ENCODE results near the gene SH3RF3. TPM values are rescaled to one million over a fixed set of nuclear protein-coding genes. Genes with fewer than 3 reads are reported as not detected.

SH3RF3 gene
- total and polyA plus RNA-seq, 2 of the 13 experiments (the other 11 are each of a cell fraction or from before 2014, with no cell fraction given): 0.04 TPM; not detected in 1

DNA sequence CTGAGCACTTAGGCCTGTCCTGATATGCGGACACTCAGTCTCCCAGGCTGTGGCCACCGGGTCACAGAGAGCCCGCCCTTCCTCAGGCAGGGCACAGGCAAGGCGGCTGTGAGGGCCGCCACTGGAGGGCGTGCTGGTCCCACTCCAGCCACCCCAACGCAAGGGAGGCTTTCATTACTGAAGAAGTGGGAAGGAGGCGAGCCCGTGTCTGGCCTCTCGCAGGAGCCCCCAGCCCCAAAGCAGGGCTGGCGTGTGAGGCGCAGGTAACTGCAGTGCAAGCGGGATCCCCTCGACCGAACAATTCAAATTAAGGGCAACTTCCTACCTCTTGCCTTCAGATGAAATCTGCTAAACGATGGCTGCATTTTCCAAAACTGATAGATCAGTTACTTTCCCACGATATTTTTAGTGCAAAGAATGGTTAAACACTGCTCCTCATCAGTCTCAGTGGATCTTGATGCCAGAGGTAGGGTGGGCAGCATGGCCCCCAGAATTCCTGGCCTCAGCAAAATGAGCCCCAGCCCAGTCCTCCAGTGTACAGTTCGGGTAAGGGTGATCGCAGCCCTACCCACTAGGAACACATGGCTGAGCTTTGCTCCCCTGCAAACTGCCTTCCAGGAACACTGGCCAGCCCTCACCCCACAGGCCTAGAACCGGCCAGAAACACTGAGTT lies 387.6 kb downstream of the SH3RF3 start (continued):
- TF ChIP-seq, protein P1, sequence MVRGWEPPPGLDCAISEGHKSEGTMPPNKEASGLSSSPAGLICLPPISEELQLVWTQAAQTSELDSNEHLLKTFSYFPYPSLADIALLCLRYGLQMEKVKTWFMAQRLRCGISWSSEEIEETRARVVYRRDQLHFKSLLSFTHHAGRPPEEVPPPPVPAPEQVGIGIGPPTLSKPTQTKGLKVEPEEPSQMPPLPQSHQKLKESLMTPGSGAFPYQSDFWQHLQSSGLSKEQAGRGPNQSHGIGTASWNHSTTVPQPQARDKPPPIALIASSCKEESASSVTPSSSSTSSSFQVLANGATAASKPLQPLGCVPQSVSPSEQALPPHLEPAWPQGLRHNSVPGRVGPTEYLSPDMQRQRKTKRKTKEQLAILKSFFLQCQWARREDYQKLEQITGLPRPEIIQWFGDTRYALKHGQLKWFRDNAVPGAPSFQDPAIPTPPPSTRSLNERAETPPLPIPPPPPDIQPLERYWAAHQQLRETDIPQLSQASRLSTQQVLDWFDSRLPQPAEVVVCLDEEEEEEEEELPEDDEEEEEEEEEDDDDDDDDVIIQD (CRISPR knock-in tag; IDR thresholded peaks at IDR 0.05; ENCODE audit: low read depth): peak; percentile 61; the same call in 1 of the 2 replicates
- TF ChIP-seq, protein P2, sequence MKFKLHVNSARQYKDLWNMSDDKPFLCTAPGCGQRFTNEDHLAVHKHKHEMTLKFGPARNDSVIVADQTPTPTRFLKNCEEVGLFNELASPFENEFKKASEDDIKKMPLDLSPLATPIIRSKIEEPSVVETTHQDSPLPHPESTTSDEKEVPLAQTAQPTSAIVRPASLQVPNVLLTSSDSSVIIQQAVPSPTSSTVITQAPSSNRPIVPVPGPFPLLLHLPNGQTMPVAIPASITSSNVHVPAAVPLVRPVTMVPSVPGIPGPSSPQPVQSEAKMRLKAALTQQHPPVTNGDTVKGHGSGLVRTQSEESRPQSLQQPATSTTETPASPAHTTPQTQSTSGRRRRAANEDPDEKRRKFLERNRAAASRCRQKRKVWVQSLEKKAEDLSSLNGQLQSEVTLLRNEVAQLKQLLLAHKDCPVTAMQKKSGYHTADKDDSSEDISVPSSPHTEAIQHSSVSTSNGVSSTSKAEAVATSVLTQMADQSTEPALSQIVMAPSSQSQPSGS (CRISPR knock-in tag; IDR thresholded peaks at IDR 0.05): 0 out of 2 replicates have a peak, but pooled peaks have one; percentile 51
- TF ChIP-seq, protein P3, sequence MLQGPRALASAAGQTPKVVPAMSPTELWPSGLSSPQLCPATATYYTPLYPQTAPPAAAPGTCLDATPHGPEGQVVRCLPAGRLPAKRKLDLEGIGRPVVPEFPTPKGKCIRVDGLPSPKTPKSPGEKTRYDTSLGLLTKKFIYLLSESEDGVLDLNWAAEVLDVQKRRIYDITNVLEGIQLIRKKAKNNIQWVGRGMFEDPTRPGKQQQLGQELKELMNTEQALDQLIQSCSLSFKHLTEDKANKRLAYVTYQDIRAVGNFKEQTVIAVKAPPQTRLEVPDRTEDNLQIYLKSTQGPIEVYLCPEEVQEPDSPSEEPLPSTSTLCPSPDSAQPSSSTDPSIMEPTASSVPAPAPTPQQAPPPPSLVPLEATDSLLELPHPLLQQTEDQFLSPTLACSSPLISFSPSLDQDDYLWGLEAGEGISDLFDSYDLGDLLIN (CRISPR knock-in tag; IDR thresholded peaks at IDR 0.05; ENCODE audit: borderline replicate concordance): no peak
- TF ChIP-seq ZBTB7B (CRISPR knock-in tag; IDR thresholded peaks at IDR 0.05) (peak; percentile 66; the same call in 1 of the 2 replicates), AHR (CRISPR knock-in tag; IDR thresholded peaks at IDR 0.05) (peak; percentile 55; the same call in 1 of the 2 replicates), HES4 (CRISPR knock-in tag; IDR thresholded peaks at IDR 0.05; ENCODE audit: borderline replicate concordance) (0 out of 2 replicates have a peak, but pooled peaks have one; percentile 35), TMF1 (CRISPR knock-in tag; IDR thresholded peaks at IDR 0.05; ENCODE audit: low read depth) (no peak), BCL6 (CRISPR knock-in tag; IDR thresholded peaks at IDR 0.05) (peak; percentile 86), NCOR1 (IDR thresholded peaks at IDR 0.05; ENCODE audit: borderline replicate concordance, low read length) (0 out of 2 replicates have a peak, but pooled peaks have one; percentile 27), ZFAT (CRISPR knock-in tag; conservative IDR thresholded peaks at IDR 0.05) (no peak), ZBTB38 (CRISPR knock-in tag; IDR thresholded peaks at IDR 0.05) (peak; percentile 27; the same call in 1 of the 2 replicates), TARDBP (CRISPR knock-in tag; IDR thresholded peaks at IDR 0.05) (0 out of 2 replicates have a peak, but pooled peaks have one; percentile 27), ZNF350 (CRISPR knock-in tag; IDR thresholded peaks at IDR 0.05; ENCODE audit: borderline replicate concordance, low read depth) (peak; percentile 68; the same call in 1 of the 2 replicates), KAT8 (CRISPR knock-in tag; IDR thresholded peaks at IDR 0.05) (no peak), REL (CRISPR knock-in tag; conservative IDR thresholded peaks at IDR 0.05) (no peak), HNF4G (IDR thresholded peaks at IDR 0.05; ENCODE audit: borderline replicate concordance, low read depth, low read length) (no peak; the same call in 1 of the 2 replicates), HNF4G (CRISPR knock-in tag; IDR thresholded peaks at IDR 0.05; ENCODE audit: borderline replicate concordance, low read depth) (no peak)
- TF ChIP-seq, protein P4, sequence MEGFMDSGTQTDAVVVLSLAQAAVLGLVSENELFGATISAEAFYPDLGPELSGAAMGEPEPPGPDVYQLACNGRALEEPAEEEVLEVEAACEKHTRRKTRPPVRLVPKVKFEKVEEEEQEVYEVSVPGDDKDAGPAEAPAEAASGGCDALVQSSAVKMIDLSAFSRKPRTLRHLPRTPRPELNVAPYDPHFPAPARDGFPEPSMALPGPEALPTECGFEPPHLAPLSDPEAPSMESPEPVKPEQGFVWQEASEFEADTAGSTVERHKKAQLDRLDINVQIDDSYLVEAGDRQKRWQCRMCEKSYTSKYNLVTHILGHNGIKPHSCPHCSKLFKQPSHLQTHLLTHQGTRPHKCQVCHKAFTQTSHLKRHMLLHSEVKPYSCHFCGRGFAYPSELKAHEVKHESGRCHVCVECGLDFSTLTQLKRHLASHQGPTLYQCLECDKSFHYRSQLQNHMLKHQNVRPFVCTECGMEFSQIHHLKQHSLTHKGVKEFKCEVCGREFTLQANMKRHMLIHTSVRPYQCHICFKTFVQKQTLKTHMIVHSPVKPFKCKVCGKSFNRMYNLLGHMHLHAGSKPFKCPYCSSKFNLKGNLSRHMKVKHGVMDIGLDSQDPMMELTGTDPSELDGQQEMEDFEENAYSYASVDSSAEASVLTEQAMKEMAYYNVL (CRISPR knock-in tag; IDR thresholded peaks at IDR 0.05; ENCODE audit: borderline replicate concordance): 0 out of 2 replicates have a peak, but pooled peaks have one; percentile 45
- TF ChIP-seq, protein P5, sequence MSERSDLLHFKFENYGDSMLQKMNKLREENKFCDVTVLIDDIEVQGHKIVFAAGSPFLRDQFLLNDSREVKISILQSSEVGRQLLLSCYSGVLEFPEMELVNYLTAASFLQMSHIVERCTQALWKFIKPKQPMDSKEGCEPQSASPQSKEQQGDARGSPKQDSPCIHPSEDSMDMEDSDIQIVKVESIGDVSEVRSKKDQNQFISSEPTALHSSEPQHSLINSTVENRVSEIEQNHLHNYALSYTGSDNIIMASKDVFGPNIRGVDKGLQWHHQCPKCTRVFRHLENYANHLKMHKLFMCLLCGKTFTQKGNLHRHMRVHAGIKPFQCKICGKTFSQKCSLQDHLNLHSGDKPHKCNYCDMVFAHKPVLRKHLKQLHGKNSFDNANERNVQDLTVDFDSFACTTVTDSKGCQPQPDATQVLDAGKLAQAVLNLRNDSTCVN (CRISPR knock-in tag; IDR thresholded peaks at IDR 0.05; ENCODE audit: borderline replicate concordance): no peak; the same call in 1 of the 2 replicates
- TF ChIP-seq, protein P6, sequence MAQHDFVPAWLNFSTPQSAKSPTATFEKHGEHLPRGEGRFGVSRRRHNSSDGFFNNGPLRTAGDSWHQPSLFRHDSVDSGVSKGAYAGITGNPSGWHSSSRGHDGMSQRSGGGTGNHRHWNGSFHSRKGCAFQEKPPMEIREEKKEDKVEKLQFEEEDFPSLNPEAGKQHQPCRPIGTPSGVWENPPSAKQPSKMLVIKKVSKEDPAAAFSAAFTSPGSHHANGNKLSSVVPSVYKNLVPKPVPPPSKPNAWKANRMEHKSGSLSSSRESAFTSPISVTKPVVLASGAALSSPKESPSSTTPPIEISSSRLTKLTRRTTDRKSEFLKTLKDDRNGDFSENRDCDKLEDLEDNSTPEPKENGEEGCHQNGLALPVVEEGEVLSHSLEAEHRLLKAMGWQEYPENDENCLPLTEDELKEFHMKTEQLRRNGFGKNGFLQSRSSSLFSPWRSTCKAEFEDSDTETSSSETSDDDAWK (CRISPR knock-in tag; IDR thresholded peaks at IDR 0.05): no peak
